ENCODE results near the gene C11orf65.
A peak's percentile ranks its signal among the peaks of the same experiment; 100 is the strongest.

C11orf65 gene

GRCh38 chr11:108500721-108501120 lies 33.4 kb upstream of the C11orf65 start:
- no peak for TF ChIP-seq CTCF (IDR thresholded peaks at IDR 0.05)
- DNase-seq (ENCODE audit: low spot score) = no peak
- no peak overlapping the region for H3K27ac ChIP-seq
- no peak overlapping the region for H3K4me3 ChIP-seq

GRCh38 chr11:108500169-108500568 lies 32.8 kb upstream of the C11orf65 start:
- TF ChIP-seq CTCF (IDR thresholded peaks at IDR 0.05) = no peak
- Histone ChIP-seq H3K4me3 (no peak overlapping the region), H3K27ac (no peak overlapping the region)
- no peak for DNase-seq (ENCODE audit: low spot score)

GRCh38 chr11:108498816-108499408 lies 31.6 kb upstream of the C11orf65 start:
- Histone ChIP-seq H3K4me3 (peak overlapping the region; percentile 94), H3K27ac (peak overlapping the region; percentile 89 to 99)
- TF ChIP-seq CTCF (IDR thresholded peaks at IDR 0.05) = no peak
- no peak for DNase-seq (ENCODE audit: low spot score)

GRCh38 chr11:108498046-108498815 lies 30.9 kb upstream of the C11orf65 start, which contains the start of gene POGLUT3:
TSS of gene POGLUT3 (minus strand) at chr11:108498384. CDS start at chr11:108498366, 18 bp downstream.
- Histone ChIP-seq H3K4me3 (peak within 1 kb of the TSS; percentile 94), H3K27ac (peak within 1 kb of the TSS; percentile 89 to 99)
- no peak for TF ChIP-seq CTCF (IDR thresholded peaks at IDR 0.05)
- peak; percentile 77 for DNase-seq (ENCODE audit: low spot score)

GRCh38 chr11:108497317-108498045 lies 30.2 kb upstream of the C11orf65 start:
- Histone ChIP-seq H3K27ac (peak overlapping the region; percentile 89 to 99), H3K4me3 (peak overlapping the region; percentile 94)
- DNase-seq (ENCODE audit: low spot score) = peak; percentile 94
- no peak for TF ChIP-seq CTCF (IDR thresholded peaks at IDR 0.05)

- peak overlapping the region; percentile 94 for H3K4me3 ChIP-seq
- H3K27ac ChIP-seq = peak overlapping the region; percentile 89 to 99
- no peak for DNase-seq (ENCODE audit: low spot score)
- TF ChIP-seq CTCF (IDR thresholded peaks at IDR 0.05) = no peak
Observed at GRCh38 chr11:108496643-108497256, 29.4 kb upstream of the C11orf65 start.

All from coronary artery (tissue), 2 donors.